NOMO-1 (cell line): ENCODE results near the gene ZNF526.
A peak's percentile ranks its signal among the peaks of the same experiment; 100 is the strongest.

Source experiments
- DNase-seq, 2 experiments: peaks; one replicate each; lab custom pipeline; 2025; ENCODE audit not compliant: unreplicated experiment in 2 of 2; lab: John Stamatoyannopoulos, UW

The ZNF526 gene

DNA sequence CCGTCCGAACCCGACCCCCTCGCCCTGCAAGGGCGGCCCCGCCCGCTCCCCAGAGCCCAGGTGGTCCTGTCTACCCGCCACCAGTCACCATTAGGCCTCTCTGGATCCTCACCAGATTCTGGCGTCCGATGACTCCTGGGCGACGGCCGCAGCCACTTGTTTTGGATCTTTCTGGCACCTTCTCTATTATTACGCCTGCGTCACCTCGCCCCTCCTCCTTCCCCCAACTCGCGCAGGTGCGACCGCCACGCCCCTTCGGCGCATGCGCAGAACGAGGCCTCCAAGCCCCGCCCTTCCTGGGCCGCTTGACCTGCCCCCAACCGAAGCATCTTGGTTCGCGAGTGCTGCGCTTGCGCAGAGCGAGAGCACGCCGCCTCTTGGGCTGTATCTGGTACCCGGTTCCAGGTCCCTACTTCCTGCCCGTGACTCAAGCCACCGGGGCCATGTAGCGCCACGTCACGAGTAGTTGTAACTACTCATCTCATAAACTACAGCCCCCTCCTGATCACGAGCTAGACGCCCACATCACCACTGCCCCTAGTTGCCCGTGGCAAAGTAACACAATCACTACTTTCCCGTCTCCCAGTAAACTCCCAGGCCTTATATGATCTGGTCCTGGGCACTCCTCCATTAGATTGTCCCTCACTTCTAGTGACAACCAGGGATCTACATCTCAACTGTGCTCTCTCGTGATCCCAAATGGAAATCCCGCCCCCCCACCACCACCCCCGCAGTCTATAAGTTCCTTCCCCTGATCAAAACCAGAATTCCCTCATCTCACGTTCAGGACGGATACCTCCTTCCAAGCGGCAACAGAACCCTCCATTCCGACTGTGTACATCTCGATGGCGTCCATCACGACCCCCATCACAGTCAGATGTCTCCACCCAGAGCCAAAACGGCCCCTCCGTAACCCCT is 2.3 kb upstream of the ZNF526 start, which contains the start of gene DEDD2:
DEDD2 (minus strand) TSS at position 158 of the 918 bp plus-strand sequence. CDS start 670 bp downstream, outside the sequence.
- peak; percentile 93 to 97 for DNase-seq

DNA sequence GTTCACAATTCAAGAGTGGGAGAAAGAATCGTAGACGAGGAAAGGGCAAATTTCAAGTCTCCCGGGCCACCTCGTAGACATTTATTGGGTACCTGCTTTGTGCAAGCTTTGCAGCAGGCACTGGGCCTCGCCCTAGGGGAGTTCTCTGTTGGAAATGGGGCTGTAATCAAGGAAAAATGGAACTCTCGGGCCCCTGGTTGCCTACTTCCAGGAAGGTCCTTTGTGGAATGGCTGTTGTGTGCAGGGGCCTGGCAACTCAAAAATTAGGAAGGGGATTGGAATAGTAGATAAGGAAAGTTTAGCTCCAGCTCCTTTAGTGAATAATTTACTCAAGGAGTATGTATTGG is 612 bp downstream of the ZNF526 start:
- no peak for DNase-seq

DNA sequence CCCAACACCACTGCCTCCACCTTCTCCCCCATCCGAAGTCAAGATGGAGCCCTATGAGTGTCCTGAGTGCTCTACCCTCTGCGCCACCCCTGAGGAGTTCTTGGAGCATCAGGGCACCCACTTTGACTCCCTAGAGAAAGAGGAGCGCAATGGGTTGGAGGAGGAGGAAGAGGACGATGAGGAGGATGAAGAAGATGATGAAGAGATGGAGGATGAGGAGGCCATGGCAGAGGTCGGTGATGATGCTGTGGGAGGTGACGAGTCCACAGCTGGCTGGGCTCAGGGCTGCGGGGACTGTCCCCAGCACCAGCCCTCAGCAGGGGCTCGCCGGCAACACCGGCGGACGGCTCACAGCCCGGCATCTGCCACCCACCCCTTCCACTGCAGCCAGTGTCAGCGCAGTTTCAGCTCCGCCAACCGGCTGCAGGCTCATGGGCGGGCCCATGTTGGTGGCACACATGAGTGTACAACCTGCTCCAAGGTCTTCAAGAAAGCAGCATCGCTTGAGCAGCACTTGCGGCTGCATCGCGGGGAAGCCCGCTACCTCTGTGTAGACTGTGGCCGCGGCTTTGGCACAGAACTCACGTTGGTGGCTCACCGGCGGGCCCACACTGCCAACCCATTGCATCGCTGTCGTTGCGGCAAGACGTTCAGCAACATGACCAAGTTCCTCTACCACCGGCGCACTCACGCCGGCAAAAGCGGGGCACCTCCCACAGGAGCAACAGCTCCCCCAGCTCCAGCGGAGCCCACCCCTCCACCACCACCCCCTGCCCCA is 5.0 kb downstream of the ZNF526 start:
- no peak for DNase-seq

DNA sequence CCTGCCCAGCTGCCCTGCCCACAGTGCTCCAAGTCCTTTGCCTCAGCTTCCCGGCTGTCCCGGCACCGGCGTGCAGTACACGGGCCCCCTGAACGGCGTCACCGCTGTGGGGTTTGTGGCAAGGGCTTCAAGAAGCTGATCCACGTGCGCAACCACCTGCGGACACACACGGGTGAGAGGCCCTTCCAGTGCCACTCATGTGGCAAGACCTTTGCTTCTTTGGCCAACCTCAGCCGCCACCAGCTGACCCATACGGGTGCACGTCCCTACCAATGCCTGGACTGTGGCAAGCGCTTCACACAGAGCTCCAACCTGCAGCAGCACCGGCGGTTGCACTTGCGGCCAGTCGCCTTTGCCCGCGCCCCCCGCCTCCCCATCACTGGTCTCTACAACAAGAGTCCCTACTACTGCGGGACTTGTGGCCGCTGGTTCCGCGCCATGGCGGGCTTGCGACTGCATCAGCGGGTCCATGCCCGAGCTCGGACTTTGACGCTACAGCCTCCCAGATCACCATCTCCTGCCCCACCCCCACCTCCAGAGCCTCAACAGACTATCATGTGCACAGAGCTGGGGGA is 5.7 kb downstream of the ZNF526 start:
- no peak for DNase-seq

DNA sequence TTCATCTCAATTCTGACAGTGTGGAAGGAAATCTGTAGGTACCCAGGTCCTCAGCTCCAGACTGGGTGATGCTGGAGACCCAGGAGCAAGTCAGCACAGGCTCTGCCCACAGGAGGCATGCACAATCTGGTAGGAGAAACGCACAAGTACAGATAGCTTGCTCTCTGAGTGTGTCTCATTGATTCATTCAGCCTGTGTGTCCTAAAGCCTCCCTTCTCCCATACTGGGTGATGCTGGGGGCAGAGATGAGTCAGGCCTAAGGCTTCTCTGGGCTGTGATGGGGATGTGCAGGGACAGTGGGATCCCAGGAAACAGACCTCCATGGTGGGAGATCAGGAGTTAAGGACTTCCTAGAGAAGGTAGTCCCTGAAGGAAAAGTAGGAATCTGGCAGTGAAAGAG is 6.8 kb downstream of the ZNF526 start:
- DNase-seq: no peak

DNA sequence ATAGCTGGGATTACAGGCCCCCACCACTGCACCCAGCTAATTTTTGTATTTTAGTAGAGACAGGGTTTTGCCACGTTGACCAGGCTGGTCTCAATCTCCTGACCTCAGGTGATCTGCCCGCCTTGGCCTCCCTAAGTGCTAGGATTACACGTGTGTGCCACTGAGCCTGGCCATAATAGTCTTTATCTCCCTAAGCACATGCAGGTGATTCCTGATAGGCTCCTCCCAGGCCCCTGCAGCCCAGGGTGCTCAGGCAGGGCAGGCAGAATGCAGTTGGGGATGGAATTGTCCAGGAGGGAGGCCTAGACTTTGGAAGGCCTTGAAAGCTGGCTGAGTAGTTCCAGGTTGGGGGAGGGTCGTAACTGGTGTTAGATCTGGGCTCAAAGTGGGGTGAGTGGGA is 8.5 kb downstream of the ZNF526 start:
- no peak for DNase-seq

DNA sequence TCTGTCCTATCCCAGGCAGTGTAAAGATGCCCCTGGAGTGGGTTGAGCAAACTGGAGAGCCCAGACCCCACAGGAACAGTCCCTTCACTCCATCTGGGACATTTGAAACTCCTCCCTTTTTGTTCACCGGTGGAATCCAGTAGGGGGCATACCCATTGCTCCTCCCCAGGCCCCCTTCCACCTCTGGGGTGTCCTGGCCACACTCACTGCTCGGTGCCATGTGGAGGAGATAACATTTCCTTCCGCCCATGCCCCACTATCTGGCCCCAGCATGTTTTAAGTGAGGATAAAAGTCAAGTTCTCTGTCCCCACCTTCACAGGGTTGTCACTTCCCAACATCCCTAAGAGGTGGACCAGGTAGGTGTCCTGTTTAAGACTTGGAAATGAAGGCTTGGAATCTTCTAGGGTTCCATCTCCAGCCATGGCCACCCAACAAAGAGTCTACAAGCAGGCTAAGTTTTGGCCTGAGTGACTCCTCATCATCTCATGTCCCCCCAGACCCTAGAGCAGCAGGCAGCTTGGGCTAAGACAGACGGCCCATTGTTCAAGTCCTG is 9.3 kb downstream of the ZNF526 start:
- no peak for DNase-seq

DNA sequence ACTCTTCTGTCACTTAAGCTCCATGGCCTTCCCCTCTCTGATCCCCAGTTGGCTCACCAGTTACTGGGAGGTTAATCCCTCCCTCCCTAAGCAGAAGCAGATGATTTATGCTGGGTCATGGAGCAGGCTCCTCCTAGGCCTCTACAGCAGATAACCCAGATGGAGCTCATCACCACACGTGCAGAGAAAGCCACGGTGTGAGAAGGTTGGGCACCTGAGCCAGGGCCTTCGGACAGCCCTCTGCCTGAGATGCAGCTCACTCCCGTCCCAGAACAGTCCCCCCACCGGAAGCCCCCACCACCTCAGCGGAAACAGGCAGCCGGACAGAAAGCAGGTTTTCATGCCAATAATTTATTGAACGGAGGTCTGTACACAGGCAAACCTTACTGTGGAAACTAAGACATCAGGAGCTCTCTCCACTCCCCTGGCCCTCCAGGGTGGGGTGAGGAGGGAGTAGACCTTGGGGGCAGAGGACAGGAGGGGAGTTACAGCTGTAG is 9.8 kb downstream of the ZNF526 start:
- DNase-seq: no peak

DNA sequence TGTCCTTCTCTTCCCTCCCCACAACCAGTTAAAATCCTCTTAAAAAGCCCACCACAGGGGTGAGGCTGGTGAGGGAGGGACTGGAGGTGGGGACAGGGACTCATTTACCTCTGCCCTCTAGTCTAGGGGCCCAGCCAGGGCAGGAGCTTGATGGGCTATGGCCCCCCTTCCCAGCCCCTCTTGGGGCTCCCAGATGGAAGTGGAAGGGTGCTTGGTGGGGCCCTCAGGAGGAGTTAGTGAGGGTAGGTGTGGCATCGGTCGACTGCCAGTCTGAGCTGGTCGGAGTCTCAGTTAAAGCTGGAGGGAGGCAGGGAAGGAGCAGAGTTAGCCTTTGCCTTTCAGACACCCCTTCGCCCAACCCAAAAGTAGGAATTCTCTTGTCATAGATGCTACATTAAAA is 10.5 kb downstream of the ZNF526 start:
- DNase-seq: no peak

DNA sequence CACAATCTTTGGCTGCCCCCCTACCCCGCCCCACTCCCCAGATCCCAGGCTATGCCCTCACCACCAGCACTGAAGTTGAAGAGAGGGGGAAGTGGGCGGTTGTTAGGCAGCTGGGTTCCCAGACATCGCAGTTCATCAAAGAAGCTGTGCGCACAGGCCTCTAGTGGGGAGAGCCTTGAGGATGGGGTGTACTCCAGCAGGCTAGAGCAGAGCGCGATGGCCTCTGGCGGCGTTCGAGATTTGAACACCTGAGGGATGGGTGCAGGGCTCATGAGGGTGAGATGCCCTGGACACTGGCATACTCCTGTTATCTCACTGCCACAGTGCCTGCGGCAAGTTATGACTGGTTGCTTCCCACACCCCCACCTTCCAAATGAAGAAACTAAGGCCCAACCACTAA is 12.3 kb downstream of the ZNF526 start:
- no peak for DNase-seq

DNA sequence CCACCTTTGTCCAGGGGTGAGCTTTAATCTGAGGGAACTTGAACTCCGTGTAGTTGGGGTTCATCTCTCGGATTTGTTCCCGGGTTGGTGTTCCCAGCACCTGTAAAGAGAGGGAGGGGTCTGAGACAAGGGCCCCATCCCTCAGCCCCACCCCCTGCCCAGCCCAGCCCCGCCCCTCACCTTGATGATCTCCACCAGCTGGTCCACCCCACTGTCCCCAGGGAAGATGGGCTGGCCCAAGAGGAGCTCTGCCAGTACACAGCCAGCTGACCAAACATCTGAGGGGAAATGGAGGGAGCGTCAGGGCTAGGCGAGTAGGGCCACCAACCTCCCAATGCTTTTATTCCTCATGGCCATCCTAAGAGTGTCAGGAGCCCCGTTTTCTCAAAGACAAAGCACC is 13.0 kb downstream of the ZNF526 start:
- DNase-seq: no peak

DNA sequence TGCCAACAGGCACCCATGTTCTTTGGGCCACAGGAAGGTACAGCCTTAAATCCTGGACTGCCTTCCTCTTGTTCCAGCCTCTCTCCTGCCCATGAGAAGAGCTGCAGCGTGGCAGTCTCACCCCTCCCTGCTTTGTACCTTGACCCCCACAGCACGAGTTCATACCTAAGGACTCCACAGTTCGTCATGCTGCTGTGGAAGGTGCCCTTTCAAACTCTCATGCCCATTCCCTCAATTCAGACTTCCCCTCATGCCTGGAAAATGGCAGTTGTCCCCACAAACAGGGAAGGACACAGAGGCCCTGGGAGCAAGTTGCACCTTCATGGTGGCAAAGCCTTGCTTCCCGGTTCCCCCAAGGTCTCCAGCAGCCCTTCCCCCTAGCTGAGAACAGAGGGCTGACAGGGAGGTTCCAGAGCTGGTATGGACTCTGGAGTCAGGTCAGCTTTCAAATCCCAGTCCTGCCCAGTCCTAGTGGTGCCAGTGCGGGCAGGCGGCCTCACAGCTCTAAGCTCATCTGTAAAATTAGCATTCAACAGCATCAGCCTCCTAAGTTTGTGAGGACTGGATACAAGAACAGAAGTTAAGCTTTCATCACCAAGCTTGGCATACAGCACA is 13.7 kb downstream of the ZNF526 start:
- DNase-seq: no peak

DNA sequence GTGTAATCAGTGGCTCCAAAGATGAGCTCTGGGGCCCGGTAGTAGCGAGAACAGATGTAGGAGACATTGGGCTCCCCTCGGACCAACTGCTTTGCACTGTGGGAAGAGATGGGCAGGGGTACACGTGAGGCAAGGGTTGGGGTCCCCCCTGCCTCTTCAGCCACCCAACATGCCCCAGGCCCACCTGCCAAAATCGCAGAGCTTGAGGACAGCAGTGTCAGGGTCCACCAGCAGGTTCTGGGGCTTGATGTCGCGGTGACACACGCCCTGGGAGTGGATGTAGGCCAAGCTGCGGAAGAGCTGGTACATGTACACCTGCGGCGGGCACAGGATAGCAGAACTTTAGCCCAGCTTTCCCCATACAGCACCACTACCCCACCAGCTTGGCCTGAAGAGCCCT is 14.3 kb downstream of the ZNF526 start:
- DNase-seq: no peak

DNA sequence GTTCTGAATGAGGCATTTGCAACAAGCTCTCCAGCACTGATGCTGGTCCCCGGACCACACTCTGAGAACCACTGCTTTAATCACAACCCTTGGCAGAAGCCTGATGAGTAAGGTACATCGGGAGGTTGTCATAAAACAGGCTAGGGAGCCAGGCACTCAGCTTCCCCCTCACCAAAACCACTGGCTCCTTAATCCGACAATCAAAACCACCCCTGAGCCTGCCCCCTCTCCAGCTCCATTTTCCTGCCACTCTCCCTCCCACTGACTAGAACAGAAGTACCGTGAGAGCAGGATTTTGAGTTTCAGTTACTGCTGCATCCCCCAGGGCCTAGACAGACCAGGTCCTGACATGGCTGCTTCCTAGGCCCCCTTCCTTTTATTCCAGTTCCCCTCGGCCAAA is 15.1 kb downstream of the ZNF526 start:
- DNase-seq: no peak

DNA sequence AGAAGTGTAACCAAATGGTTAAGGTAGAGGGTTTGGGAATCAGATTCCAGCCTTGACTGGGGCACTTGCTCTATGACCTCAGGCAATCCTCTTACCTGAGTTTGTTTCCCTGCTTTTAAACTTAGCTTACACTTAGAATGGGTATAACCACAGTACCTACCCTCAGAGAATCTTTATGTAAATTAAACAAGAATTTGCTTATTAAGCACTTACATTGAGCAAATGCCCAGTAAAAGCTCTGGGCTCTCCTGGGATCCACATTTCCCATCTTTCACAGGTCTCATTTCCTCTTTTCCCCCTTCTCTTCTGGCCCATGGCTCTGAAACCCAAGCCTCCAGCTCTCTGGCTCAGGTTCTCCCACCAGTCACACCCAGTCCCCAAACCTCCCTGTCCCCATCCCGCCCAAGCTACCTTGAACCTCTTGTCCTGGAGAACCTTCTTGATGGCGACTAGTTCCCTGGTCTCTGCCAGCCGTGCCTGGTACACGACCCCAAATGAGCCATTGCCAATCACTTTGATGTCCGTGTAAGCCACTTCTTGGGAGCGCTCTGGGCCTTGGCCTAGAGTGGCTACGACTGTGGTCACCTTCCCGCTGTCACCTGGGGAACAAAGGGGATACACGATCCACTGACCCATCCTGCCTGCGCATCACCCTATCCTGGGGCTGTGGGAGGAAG is 19.6 kb downstream of the ZNF526 start:
- DNase-seq: no peak

DNA sequence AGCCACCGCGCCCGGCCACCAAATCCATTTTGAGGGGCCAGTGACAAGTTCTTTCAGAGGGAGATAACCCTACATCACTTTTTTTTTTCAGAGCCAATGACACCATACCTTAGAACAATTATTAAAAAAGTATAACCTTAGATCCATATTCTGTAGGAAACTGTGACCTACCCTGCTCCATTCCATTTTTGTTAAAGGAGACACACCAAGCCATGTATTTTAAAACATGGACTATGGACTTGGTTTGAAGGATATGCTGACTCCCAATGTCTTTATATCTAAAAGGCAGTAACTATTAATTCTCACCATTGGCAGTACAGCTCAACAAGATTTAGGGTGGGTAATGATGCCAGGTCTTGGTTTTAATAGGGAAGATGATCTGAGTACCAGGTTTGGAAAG is 21.2 kb downstream of the ZNF526 start:
- DNase-seq: no peak

DNA sequence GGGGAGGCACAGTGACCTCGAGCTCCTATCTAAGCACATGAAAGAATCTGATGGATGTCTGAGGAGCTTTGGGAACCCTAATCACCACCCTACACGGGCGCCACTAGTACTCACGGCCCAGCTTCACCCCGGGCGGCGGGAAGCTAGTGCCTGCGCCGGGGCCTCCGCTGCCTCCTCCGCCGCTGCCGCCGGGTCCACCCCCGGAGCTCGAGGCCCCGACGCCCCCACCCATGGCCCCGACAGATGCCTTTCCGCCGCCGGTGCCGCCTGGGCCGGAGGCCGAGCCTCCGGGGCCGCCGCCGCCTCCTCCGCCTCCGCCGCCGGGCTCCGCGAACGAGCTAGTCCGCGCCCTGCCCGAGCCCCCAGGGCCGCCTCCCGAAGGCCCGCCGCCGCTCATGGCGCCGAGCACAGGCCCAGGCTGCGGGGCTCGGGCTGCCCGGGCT is 22.0 kb downstream of the ZNF526 start:
- no peak for DNase-seq

DNA sequence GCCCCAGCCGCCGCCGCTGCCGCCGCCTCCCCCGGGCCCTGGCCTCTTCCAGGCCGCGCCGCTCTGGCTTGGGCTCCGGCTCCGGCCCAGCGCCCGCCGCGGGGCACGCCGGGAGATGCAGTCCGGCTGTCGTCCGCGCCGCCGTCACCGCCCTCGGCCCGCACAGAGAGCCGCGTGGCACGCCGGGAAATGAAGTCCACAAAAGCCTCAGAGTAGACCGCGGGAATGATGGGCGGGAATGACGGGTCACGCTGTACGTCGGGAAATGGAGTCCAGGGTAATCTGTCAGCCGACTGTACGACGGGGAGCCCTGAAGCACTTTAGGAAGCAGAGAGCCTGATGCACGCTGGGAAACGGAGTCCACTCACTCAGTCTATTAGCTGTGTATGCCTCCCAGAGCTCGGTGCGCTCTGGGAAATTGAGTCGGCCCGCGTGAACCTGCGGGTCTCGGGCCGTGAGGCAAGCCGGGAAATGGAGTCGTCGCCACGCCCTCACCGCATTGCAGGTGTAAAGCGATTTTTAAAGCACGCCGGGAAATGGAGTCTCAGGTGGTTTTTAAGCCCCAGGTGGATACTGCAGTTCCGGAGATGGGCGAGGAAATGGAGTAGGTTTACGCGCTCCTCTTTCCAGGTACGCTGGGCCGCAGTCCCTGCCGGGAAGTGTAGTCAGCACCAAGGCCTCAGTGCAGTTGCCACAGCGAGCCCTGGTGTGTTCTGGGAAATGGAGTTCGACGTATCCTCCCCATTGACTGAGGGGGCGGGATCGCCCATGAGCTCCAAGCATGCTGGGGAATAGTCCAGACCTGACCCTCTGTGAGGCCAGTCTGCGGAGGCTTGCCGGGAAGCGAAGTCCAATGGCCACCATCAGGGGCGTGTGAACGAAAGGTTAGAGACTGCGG is 22.6 kb downstream of the ZNF526 start, which contains the start of gene GSK3A:
GSK3A (minus strand) TSS at position 91 of the 898 bp plus-strand sequence. CDS start 137 bp downstream, outside the sequence.
- peak; percentile 97 to 99 for DNase-seq
